Measurements from ENCODE around the gene ADO.

The ADO gene

GRCh38 chr10:62804356-62805230 is at the start of gene ADO:
Gene ADO, plus strand, starts transcription at chr10:62804720. Its CDS starts 340 bp downstream, at chr10:62805060.
- Histone ChIP-seq H3K4me1 (ENCODE audit: insufficient read depth, low read length) (peaks cover 29% of the 10 kb centered on the region), H3K4me3 (ENCODE audit: low read depth in 1 of 2, low read length in 2 of 2) (peak within 1 kb of the TSS; percentile 50 to 73), H3K9me3 (ENCODE audit: low read length) (no peaks in the 10 kb centered on the region), H3K27ac (ENCODE audit: low read depth, low read length) (peak within 1 kb of the TSS; percentile 100), H3K9ac (ENCODE audit: low read length) (peak within 1 kb of the TSS; percentile 27), H3K36me3 (ENCODE audit: insufficient read depth, low read length) (peaks cover 6% of the 10 kb centered on the region), H3K27me3 (ENCODE audit: control insufficient read depth in 1 of 2, insufficient read depth in 2 of 2, low read length in 2 of 2) (no peaks in the 10 kb centered on the region)

- Histone ChIP-seq H3K36me3 (ENCODE audit: insufficient read depth, low read length) (no peaks in the 10 kb centered on the region), H3K27ac (ENCODE audit: low read depth, low read length) (no peak overlapping the region), H3K4me3 (ENCODE audit: low read depth in 1 of 2, low read length in 2 of 2) (no peak overlapping the region), H3K9ac (ENCODE audit: low read length) (no peak overlapping the region), H3K4me1 (ENCODE audit: insufficient read depth, low read length) (no peaks in the 10 kb centered on the region), H3K9me3 (ENCODE audit: low read length) (no peaks in the 10 kb centered on the region), H3K27me3 (ENCODE audit: control insufficient read depth in 1 of 2, insufficient read depth in 2 of 2, low read length in 2 of 2) (no peaks in the 10 kb centered on the region)
These were observed 49.6 kb upstream of the ADO start for GRCh38 chr10:62754963-62755362.

- no peaks in the 10 kb centered on the region for H3K36me3 ChIP-seq (ENCODE audit: insufficient read depth, low read length)
- no peak overlapping the region for H3K9ac ChIP-seq (ENCODE audit: low read length)
- H3K27me3 ChIP-seq (ENCODE audit: control insufficient read depth in 1 of 2, insufficient read depth in 2 of 2, low read length in 2 of 2) = no peaks in the 10 kb centered on the region
- no peaks in the 10 kb centered on the region for H3K4me1 ChIP-seq (ENCODE audit: insufficient read depth, low read length)
- H3K9me3 ChIP-seq (ENCODE audit: low read length) = no peaks in the 10 kb centered on the region
- H3K27ac ChIP-seq (ENCODE audit: low read depth, low read length) = no peak overlapping the region
- H3K4me3 ChIP-seq (ENCODE audit: low read depth in 1 of 2, low read length in 2 of 2) = no peak overlapping the region
These were observed 48.6 kb upstream of the ADO start for GRCh38 chr10:62755662-62756653.

GRCh38 chr10:62759599-62760175 is 44.8 kb upstream of the ADO start:
- no peaks in the 10 kb centered on the region for H3K27me3 ChIP-seq (ENCODE audit: control insufficient read depth in 1 of 2, insufficient read depth in 2 of 2, low read length in 2 of 2)
- H3K9ac ChIP-seq (ENCODE audit: low read length) = no peak overlapping the region
- no peak overlapping the region for H3K4me3 ChIP-seq (ENCODE audit: low read depth in 1 of 2, low read length in 2 of 2)
- no peaks in the 10 kb centered on the region for H3K36me3 ChIP-seq (ENCODE audit: insufficient read depth, low read length)
- no peaks in the 10 kb centered on the region for H3K9me3 ChIP-seq (ENCODE audit: low read length)
- no peaks in the 10 kb centered on the region for H3K4me1 ChIP-seq (ENCODE audit: insufficient read depth, low read length)
- H3K27ac ChIP-seq (ENCODE audit: low read depth, low read length) = no peak overlapping the region

GRCh38 chr10:62760401-62760800 is 44.1 kb upstream of the ADO start:
- Histone ChIP-seq H3K36me3 (ENCODE audit: insufficient read depth, low read length) (no peaks in the 10 kb centered on the region), H3K4me3 (ENCODE audit: low read depth in 1 of 2, low read length in 2 of 2) (no peak overlapping the region), H3K9me3 (ENCODE audit: low read length) (no peaks in the 10 kb centered on the region), H3K27ac (ENCODE audit: low read depth, low read length) (no peak overlapping the region), H3K9ac (ENCODE audit: low read length) (no peak overlapping the region), H3K27me3 (ENCODE audit: control insufficient read depth in 1 of 2, insufficient read depth in 2 of 2, low read length in 2 of 2) (no peaks in the 10 kb centered on the region), H3K4me1 (ENCODE audit: insufficient read depth, low read length) (no peaks in the 10 kb centered on the region)

GRCh38 chr10:62761115-62761514 is 43.4 kb upstream of the ADO start:
- Histone ChIP-seq H3K27ac (ENCODE audit: low read depth, low read length) (no peak overlapping the region), H3K4me1 (ENCODE audit: insufficient read depth, low read length) (no peaks in the 10 kb centered on the region), H3K4me3 (ENCODE audit: low read depth in 1 of 2, low read length in 2 of 2) (no peak overlapping the region), H3K36me3 (ENCODE audit: insufficient read depth, low read length) (no peaks in the 10 kb centered on the region), H3K27me3 (ENCODE audit: control insufficient read depth in 1 of 2, insufficient read depth in 2 of 2, low read length in 2 of 2) (no peaks in the 10 kb centered on the region), H3K9me3 (ENCODE audit: low read length) (no peaks in the 10 kb centered on the region), H3K9ac (ENCODE audit: low read length) (no peak overlapping the region)

- Histone ChIP-seq H3K27ac (ENCODE audit: low read depth, low read length) (no peak overlapping the region), H3K4me1 (ENCODE audit: insufficient read depth, low read length) (no peaks in the 10 kb centered on the region), H3K9me3 (ENCODE audit: low read length) (no peaks in the 10 kb centered on the region), H3K27me3 (ENCODE audit: control insufficient read depth in 1 of 2, insufficient read depth in 2 of 2, low read length in 2 of 2) (no peaks in the 10 kb centered on the region), H3K36me3 (ENCODE audit: insufficient read depth, low read length) (no peaks in the 10 kb centered on the region), H3K9ac (ENCODE audit: low read length) (no peak overlapping the region), H3K4me3 (ENCODE audit: low read depth in 1 of 2, low read length in 2 of 2) (no peak overlapping the region)
These were observed 41.4 kb upstream of the ADO start for GRCh38 chr10:62763155-62763554.

- Histone ChIP-seq H3K9me3 (ENCODE audit: low read length) (no peaks in the 10 kb centered on the region), H3K4me3 (ENCODE audit: low read depth in 1 of 2, low read length in 2 of 2) (no peak overlapping the region), H3K27ac (ENCODE audit: low read depth, low read length) (no peak overlapping the region), H3K4me1 (ENCODE audit: insufficient read depth, low read length) (no peaks in the 10 kb centered on the region), H3K27me3 (ENCODE audit: control insufficient read depth in 1 of 2, insufficient read depth in 2 of 2, low read length in 2 of 2) (no peaks in the 10 kb centered on the region), H3K9ac (ENCODE audit: low read length) (no peak overlapping the region), H3K36me3 (ENCODE audit: insufficient read depth, low read length) (no peaks in the 10 kb centered on the region)
These were observed 40.5 kb upstream of the ADO start for GRCh38 chr10:62764011-62764410.

- H3K9ac ChIP-seq (ENCODE audit: low read length) = no peak overlapping the region
These were observed 38.8 kb upstream of the ADO start for GRCh38 chr10:62765726-62766125.

GRCh38 chr10:62766386-62766785 is 38.1 kb upstream of the ADO start:
- H3K27ac ChIP-seq (ENCODE audit: low read depth, low read length) = no peak overlapping the region
- no peak overlapping the region for H3K9ac ChIP-seq (ENCODE audit: low read length)
- H3K27me3 ChIP-seq (ENCODE audit: control insufficient read depth in 1 of 2, insufficient read depth in 2 of 2, low read length in 2 of 2) = no peaks in the 10 kb centered on the region
- H3K4me3 ChIP-seq (ENCODE audit: low read depth in 1 of 2, low read length in 2 of 2) = no peak overlapping the region
- no peaks in the 10 kb centered on the region for H3K9me3 ChIP-seq (ENCODE audit: low read length)
- no peaks in the 10 kb centered on the region for H3K4me1 ChIP-seq (ENCODE audit: insufficient read depth, low read length)
- H3K36me3 ChIP-seq (ENCODE audit: insufficient read depth, low read length) = no peaks in the 10 kb centered on the region

More at GRCh38 chr10:62765726-62766125, 38.8 kb upstream of the ADO start:
- no peak overlapping the region for H3K4me3 ChIP-seq (ENCODE audit: low read depth in 1 of 2, low read length in 2 of 2)
- no peak overlapping the region for H3K27ac ChIP-seq (ENCODE audit: low read depth, low read length)
- no peaks in the 10 kb centered on the region for H3K27me3 ChIP-seq (ENCODE audit: control insufficient read depth in 1 of 2, insufficient read depth in 2 of 2, low read length in 2 of 2)
- no peaks in the 10 kb centered on the region for H3K36me3 ChIP-seq (ENCODE audit: insufficient read depth, low read length)
- no peaks in the 10 kb centered on the region for H3K9me3 ChIP-seq (ENCODE audit: low read length)
- no peaks in the 10 kb centered on the region for H3K4me1 ChIP-seq (ENCODE audit: insufficient read depth, low read length)

- Histone ChIP-seq H3K9me3 (ENCODE audit: low read length) (no peaks in the 10 kb centered on the region), H3K36me3 (ENCODE audit: insufficient read depth, low read length) (no peaks in the 10 kb centered on the region), H3K27ac (ENCODE audit: low read depth, low read length) (no peak overlapping the region), H3K27me3 (ENCODE audit: control insufficient read depth in 1 of 2, insufficient read depth in 2 of 2, low read length in 2 of 2) (no peaks in the 10 kb centered on the region), H3K4me1 (ENCODE audit: insufficient read depth, low read length) (no peaks in the 10 kb centered on the region), H3K4me3 (ENCODE audit: low read depth in 1 of 2, low read length in 2 of 2) (no peak overlapping the region), H3K9ac (ENCODE audit: low read length) (no peak overlapping the region)
These were observed 34.8 kb upstream of the ADO start for GRCh38 chr10:62769574-62770242.

Data from muscle layer of colon (tissue), 2 donors.